Measurements from ENCODE around the gene GAS7.
"Not testable (repeated sequence)": the region's sequence is repeated elsewhere in the genome, so short reads cannot be mapped to it uniquely, and the experiment has no call there.

GAS7 gene

GRCh38 chr17:10069301-10069700, 129.1 kb downstream of the GAS7 start:
- DNase-seq: no peak

DNA sequence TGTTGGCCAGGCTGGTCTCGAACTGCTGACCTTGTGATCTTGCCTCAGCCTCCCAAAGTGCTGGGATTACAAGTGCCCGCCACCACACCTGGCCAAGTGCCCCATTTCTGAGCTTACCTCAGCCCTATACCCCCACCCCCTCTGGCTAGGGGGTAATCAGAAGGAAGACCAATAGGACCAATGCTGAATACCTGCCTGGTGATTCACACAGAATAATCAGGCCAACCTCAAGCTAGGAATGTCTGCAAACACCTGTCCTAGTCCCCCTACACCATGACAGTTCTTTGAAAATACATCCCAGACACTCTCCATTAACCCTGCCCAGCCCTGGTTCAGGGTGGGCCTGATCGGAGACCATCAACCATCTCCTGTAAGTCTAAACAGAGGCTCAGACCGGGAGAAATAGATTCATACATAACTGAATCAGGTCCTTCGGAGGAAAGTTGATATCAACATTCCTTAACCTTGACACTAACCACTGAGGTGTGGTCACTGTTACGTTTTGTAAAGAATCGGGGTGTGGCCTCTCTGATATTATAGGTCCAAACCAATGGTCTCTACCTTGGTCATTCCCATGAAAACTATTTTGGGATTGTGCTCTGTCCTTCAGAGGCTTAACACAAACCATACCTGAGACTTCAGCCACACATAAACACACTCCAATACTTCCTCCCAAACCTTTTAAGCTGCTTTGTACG, 130.8 kb downstream of the GAS7 start:
- DNase-seq: no peak

GRCh38 chr17:10064536-10064935, 133.9 kb downstream of the GAS7 start:
- DNase-seq: no peak

- DNase-seq: no peak
Observed at GRCh38 chr17:10063730-10064241, 134.6 kb downstream of the GAS7 start.

DNA sequence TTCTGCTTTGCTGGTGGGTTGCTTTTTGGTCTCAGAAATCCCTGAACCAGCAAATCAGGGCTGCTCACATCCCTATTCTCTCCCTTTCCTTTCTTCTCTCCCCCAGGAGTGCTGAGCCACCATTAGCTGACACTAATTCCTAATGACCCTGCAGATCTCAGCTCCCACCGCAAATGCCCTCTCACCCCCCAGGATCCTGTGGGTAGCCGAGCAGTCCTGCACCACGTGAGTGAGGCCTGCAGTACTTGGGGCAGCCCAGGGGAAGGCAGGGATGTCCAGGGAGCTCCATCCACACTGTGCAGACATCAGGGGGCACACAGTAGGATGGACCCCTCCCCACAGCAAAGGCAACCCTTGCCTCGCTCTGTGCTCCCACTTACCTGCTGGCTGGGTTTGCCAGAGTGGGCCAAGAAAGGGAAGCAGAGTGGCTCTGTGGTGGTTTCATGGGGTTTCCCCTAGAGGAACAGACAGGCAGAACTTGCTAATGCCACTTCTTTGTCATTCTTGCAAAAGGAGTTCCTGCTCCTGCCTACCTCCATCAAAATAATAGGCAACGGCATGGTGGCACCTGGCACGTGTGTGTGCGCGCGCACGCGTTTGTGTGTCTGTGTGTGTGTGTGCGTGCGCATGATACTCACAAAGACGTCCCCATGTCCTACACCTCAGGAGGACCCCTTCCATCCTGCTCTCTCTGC, 135.6 kb downstream of the GAS7 start:
- DNase-seq: no peak

DNA sequence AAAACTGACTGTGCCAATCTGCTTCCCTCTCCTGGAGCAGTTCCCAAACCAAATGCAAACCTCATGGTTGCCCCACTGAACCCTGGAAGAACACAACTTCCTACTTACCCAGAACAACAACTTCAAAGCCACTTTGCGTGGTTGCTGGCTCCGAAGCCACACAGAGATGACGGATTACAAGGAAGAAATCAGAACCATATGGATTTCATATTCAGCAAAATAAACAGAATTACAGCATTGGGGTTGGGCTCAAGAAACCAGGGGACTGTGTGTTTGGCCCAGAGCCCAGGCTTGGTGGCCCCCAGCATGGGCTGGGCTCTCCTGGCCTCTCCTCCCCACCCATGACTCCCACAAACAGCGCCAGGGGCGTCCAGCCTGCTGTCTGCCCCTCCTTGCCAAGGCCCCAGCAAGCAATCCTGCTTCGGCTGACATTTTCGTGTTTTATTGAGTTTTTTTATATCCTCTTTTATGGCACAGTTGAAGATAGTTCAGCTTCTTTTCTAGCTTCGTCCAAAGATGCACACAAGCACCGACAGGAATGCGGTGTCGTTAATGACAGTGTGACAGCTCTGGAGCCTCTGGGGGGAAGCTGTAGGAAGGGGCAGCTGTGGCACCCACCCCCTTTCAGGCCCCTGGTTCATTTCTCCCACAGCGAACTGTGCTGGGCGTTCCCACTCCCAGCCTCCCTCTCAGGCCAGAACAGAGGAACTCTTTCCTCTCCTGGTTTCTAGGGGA, 137.1 kb downstream of the GAS7 start:
- DNase-seq: no peak

- DNase-seq: no peak
Observed at GRCh38 chr17:10060526-10060925, 137.9 kb downstream of the GAS7 start.

DNA sequence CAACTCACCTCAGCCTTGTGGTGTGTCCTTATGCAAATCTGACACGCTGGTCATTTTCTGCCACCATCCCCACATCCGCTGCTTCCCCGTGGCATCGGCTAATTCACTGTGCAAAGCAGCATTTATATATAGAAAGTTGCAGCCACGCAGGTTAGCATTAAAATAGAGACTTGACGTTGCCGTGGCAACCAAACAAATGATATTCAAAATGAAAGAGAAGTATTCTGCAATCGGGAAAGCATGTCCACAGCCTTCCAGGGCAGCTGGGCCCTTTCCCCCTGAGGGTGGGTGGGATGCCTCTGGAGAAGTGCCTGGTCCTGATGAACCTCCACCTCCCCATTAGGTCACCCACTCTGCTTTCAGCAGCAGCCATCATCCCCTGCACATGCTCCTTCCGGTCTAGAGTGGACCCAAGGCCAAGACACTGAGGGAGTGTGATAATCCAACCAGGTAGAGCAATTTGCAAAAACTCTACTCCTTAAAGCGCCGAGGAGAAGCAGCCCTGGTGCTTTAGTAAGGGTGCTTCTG, 138.7 kb downstream of the GAS7 start:
- DNase-seq: no peak

DNA sequence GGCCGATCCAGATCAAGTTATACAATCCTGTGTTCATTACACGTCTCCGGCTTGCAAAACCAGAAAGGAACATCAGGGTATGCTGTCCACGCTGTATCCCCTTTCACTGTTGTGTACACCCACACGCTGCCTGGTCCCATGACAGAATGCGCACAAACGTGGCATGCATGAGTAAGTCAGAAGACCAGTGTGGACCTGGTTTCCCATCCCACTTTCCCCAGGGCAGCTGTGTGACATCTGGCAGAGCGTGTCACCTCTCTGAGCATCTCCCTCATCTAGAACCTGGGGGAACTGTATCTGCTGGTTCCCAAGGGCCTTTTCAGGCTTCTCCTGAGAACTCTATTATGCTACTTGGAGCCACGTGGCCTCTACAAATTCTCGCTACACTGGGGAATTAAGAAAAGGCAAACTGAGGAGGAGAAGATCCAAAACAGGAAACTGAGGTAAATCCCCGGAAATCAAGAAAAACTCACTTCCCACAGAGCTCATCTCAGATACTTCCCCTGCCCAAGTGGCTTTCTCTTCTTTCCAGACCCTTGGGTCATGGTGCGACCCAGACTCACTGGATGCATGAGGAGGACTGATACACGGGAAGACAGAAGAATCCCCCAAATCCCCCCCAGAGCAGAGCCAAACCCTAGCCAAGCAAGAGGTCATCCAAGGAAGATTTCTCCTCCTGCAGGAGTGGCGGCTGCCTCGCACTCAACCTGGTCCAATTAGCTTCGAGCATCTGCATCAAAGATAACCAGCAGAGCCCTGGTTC, 139.3 kb downstream of the GAS7 start:
- no peak for DNase-seq

DNA sequence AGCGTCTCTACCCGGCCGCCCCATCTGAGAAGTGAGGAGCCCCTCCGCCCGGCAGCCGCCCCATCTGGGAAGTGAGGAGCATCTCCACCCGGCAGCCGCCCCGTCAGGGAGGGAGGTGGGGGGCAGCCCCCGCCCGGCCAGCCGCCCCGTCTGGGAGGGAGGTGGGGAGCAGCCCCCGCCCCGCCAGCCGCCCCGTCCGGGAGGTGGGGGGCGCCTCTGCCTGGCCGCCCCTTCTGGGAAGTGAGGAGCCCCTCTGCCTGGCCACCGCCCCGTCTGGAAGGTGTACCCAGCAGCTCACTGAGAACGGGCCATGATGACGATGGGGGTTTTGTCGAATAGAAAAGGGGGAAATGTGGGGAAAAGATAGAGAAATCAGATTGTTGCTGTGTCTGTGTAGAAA, 140.9 kb downstream of the GAS7 start:
- DNase-seq: not testable (repeated sequence)

- DNase-seq: no peak
Observed at GRCh38 chr17:10055262-10055975, 143.0 kb downstream of the GAS7 start.

GRCh38 chr17:10053782-10054540, 144.4 kb downstream of the GAS7 start:
- no peak for DNase-seq

DNA sequence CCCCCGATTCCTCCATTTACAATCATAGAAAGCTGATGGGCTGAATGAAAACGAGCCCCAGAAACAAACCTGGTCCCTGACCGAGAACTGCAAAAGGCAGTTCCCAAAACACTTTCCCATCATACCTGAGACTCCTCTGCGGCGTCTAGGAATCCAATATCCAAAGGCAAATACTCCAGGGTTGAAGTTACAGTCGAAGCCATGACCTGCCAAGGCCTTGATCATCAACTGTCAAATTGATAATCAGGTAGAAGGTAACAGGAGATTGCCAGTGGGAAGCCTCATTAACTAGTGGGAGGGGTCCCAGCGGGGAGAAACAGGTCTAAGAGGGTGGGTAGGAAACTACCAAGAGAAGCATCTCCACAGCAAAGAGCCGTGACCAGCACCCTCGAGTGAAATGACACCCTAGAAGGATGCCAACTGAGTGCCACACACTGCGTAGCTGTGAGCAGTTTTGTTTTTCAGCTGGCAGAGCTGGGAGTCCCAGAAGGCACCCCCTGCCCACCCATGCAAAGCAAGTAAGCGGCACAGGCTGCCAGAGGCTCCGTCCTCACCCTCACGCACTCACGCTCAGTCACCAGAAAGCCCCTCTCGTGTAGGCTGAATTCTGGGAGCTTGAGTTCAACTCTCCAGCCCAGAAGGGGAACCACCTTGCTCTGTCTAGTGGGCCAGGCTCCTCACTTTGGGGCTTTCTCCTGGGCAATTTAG, 146.1 kb downstream of the GAS7 start:
- no peak for DNase-seq

GRCh38 chr17:10051112-10051511, 147.3 kb downstream of the GAS7 start:
- DNase-seq: no peak

GRCh38 chr17:10050597-10051101, 147.8 kb downstream of the GAS7 start:
- DNase-seq: no peak

DNA sequence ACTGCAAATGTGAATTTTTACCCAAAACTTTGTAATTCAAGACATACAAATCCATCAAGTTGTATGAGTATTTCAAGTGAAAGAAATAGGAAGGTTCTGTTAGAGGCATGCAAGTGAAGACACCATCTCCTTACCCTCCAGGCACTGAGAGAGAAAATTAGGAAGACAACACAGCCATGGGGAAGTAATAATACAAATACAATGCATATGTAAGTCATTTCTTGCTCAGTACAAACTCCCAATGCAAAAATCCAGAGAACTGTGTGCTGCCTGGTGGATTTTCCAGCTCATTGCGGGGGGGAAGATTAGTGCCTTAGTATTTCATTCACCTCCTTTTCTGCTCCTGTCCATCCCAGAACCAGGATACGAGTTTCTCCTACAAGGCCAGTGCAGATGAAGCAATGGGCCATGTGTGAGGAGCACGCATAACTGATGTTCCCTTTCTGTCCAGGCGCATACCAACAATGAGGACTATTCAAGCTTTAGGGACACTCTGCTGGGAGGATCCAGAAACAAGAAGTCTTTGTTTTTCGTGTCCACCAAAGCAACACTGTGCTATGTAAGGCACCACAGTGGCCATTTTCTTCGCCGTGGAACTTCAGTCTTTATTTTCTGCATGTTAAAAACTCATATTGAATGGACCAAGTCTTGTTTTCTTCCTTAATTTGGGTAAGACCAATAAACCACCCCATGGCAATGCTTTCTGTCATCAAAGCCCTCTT, 149.6 kb downstream of the GAS7 start:
- DNase-seq: no peak

DNA sequence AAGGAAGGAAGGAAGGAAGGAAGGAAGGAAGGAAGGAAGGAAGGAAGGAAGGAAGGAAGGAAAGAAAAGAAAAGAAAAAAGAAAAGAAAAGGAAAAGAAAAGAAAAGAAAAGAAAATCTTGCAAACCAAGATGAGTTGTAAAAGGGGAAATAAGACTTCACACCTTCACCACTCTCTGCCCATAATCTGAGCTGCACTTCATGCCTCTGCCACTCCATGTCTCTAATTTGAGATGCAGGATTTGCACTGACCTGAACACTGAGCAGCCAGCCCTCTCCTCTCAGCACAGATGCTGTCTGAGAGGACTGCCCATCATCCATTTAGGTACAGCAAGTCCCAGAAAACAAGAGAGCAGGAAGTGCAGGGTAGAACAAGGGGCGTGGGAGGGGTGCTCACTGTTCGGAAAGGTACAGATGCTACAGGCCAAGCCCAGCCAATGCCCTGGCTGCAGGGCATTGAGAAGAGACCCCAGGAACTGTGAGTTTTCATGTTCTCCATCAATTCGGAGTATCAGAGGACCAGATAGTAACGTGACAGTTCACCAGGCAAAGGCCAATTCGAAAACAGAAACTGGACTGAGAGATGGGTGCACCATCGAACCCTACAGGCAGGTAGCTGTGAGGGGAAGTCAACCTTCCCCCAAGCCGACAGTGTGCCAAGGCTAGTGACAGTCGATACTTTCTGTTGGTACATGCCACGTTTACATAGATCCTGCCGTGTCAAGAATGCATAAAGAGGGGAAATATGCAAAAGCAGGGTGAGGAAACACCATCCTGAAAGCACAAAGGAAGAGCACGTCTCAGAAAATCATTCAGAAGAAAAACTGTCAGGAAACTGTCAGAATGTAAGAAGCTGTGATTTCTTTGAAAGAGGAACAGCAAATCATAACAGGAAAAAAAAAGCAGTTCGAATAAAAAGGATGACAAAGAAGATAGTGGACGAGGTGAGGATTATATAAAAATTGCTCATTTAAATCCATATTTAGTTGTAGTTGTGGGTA, 151.3 kb downstream of the GAS7 start:
- DNase-seq: no peak
